GM12873 (cell line): Measurements from ENCODE around the gene BAHCC1.

Experiments used
- TF ChIP-seq, protein P1 (sequence below): IDR thresholded peaks from 2 replicates; pipeline ENCODE4 v1.5.1; 2012; ENCODE audit warnings: low read depth, mild to moderate bottlenecking, moderate library complexity, low read length, control low read depth; ENCODE audit not compliant: insufficient read depth; ENCODE audit errors: missing control alignments

Gene BAHCC1

DNA sequence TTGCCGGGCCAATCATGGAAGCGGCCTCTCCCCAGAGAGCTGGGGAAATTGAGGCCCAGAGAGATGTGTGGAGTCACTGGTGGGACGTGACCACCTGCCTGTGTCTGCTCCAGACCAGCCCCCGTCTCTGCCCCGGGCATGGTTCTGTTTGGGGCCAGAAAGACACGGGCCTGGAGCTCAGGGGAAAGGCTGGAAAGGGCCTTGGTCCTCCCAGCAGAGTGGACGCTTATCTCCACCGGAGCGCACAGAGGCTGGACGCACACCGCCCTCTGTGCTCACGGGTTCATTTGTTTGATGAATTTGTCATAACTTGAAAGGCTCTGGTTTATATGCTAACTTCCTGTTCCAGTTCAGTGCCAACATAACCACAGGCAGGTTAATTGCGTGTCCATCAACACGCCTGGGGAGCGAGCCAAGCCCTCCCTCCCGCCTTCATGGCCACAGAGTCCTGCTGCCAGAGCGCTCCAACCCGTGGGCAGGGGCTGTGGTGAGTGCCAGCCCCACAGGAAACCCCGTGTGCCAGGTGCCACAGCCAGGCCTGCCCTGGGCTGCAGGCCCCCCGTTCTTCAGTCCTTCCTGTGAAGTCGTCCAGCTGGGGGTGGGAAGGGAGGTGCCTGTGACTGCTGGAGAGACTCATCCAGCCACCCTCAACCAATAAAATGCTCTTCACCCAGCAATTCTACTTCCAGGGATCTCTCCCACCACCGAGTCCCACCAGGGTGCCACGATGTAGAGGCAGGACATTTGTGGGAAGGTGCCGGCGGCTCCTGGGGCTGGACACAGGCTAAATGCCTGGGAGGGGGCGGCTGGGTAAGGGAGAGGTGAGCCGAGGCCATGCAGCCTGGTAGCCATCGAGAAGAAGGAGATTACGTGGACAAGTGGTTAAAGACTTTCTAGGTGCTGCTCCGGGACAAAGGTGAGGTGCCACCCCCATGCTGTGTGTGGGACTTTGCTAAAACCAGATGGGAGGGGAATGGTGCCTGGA is 29.4 kb upstream of the BAHCC1 start:
- TF ChIP-seq, protein P1, sequence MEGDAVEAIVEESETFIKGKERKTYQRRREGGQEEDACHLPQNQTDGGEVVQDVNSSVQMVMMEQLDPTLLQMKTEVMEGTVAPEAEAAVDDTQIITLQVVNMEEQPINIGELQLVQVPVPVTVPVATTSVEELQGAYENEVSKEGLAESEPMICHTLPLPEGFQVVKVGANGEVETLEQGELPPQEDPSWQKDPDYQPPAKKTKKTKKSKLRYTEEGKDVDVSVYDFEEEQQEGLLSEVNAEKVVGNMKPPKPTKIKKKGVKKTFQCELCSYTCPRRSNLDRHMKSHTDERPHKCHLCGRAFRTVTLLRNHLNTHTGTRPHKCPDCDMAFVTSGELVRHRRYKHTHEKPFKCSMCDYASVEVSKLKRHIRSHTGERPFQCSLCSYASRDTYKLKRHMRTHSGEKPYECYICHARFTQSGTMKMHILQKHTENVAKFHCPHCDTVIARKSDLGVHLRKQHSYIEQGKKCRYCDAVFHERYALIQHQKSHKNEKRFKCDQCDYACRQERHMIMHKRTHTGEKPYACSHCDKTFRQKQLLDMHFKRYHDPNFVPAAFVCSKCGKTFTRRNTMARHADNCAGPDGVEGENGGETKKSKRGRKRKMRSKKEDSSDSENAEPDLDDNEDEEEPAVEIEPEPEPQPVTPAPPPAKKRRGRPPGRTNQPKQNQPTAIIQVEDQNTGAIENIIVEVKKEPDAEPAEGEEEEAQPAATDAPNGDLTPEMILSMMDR: no peak

- TF ChIP-seq, protein P1: no peak
These were observed 28.6 kb upstream of the BAHCC1 start for GRCh38 chr17:81366648-81367047.

- TF ChIP-seq, protein P1: no peak
These were observed 28.1 kb upstream of the BAHCC1 start for GRCh38 chr17:81367171-81367570.

GRCh38 chr17:81368161-81369022 is 26.9 kb upstream of the BAHCC1 start:
- TF ChIP-seq, protein P1: no peak

DNA sequence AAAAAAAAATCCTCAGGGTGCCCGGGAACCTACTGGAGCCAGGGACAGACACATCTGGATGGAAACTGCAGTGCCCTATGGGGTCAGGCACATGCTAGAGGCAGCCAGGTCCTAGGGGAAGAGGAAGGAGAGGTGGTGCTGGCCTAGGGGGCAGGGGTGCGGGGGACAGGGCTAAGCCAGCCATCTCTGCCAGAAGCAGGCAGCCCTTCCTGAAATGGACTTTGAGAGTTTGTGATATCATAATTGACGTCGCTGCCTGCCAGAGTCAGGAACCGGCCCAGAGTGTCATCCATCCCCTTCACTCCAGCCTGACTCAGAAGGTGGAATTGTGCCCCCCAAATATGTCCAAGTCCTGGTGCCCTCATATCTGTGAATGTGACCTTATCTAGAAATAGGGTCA is 25.0 kb upstream of the BAHCC1 start:
- TF ChIP-seq, protein P1: no peak

DNA sequence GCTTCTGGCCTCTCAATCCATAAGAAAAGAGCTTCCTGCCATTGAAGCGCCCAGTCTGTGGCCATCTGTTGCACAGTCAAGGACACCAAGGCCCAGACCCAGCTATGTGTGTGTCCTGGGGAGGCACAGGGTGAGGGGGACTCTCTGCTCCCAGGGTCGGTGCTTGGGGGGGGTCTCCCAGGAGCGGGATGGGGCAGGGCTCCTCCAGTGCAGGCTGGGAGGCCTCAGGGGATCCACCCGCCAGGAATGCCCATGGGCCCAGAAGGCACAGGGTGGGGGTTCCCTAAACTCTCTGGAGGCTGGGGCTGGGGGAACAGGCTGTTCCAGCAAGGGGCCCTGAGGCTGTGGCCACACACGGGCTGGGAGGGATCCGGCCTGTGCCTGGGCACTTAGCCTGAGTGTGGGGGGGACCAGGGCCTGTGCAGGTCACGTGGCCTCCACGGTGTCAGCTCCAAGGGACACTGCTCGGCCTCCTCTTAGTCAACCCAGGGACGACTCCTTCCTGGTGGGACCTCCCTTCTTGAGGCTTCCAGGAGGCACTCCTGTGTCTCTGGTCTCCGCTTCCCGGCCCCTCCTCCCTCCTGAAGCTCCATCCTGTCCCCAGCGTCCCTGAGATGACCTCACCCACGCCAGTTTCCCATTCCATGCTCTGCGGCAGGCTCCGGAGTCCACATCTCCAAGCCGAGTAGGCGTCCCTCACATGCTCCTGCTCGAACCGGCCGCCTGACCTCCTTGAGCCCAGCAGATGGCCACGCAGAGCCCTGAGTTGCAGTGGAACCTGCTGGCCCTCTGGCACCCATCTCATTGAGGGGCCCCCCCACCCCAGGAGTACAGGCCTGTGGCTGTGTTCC is 23.1 kb upstream of the BAHCC1 start:
- TF ChIP-seq, protein P1: no peak
